Astrocyte (in vitro differentiated cells and primary cell): ENCODE measurements around the gene IGFN1. TPM values are rescaled to one million over a fixed set of nuclear protein-coding genes. Genes with fewer than 3 reads are reported as not detected.

Experiments
- DNase-seq: peaks from one replicate; pipeline ENCODE4 v3.0.0-alpha.2; 2010; ENCODE audit warnings: low read depth
- FAIRE-seq: peaks from 2 replicates; lab custom pipeline; 2011; peaks lifted over from hg19 to GRCh38; lab: Jason Lieb, UNC
- H2AFZ ChIP-seq: 2 replicates; pipeline ENCODE4 v1.6.0; 2012; ENCODE audit warnings: low read depth, low read length, inconsistent platforms
- H3K27ac ChIP-seq: 2 replicates; pipeline ENCODE4 v1.5.1; 2011; ENCODE audit warnings: low read depth, low read length, inconsistent platforms
- H3K27me3 ChIP-seq: 2 replicates; pipeline ENCODE4 v1.6.0; 2011; ENCODE audit warnings: low read length, inconsistent platforms; ENCODE audit not compliant: insufficient read depth
- H3K36me3 ChIP-seq: 2 replicates; pipeline ENCODE4 v1.5.1; 2011; ENCODE audit warnings: low read length, inconsistent platforms; ENCODE audit not compliant: insufficient read depth
- H3K4me1 ChIP-seq: 2 replicates; pipeline ENCODE4 v1.5.1; 2011; ENCODE audit warnings: low read length, inconsistent platforms; ENCODE audit not compliant: insufficient read depth
- H3K4me2 ChIP-seq: 2 replicates; pipeline ENCODE4 v1.6.0; 2012; ENCODE audit warnings: low read length, inconsistent platforms
- H3K4me3 ChIP-seq: 2 replicates; pipeline ENCODE4 v1.5.1; 2011; ENCODE audit warnings: low read depth, mild to moderate bottlenecking, low read length, inconsistent platforms; ENCODE audit not compliant: insufficient read depth
- H3K79me2 ChIP-seq: 2 replicates; pipeline ENCODE4 v1.6.0; 2012; ENCODE audit warnings: mild to moderate bottlenecking, low read length, inconsistent platforms; ENCODE audit not compliant: insufficient read depth
- H3K9ac ChIP-seq: 2 replicates; pipeline ENCODE4 v1.6.0; 2012; ENCODE audit warnings: mild to moderate bottlenecking, low read length, inconsistent platforms
- H3K9me3 ChIP-seq: 2 replicates; pipeline ENCODE4 v1.5.1; 2012; ENCODE audit warnings: low read depth, mild to moderate bottlenecking, low read length, inconsistent platforms; ENCODE audit not compliant: insufficient read depth
- H4K20me1 ChIP-seq: 2 replicates; pipeline ENCODE4 v1.6.0; 2012; ENCODE audit warnings: low read length, inconsistent platforms; ENCODE audit not compliant: insufficient read depth
- H3K27ac Mint-ChIP-seq: one replicate; pipeline ENCODE4 v1.8.0; 2021; ENCODE audit warnings: mild to moderate bottlenecking, mixed read lengths; ENCODE audit not compliant: unreplicated experiment
- H3K27me3 Mint-ChIP-seq: one replicate; pipeline ENCODE4 v1.8.0; 2021; ENCODE audit warnings: low read depth, mixed read lengths; ENCODE audit not compliant: unreplicated experiment
- H3K36me3 Mint-ChIP-seq: one replicate; pipeline ENCODE4 v1.8.0; 2021; ENCODE audit warnings: low read depth, mixed read lengths; ENCODE audit not compliant: unreplicated experiment
- H3K4me1 Mint-ChIP-seq: one replicate; pipeline ENCODE4 v1.8.0; 2021; ENCODE audit warnings: low read depth, mixed read lengths; ENCODE audit not compliant: unreplicated experiment
- H3K4me3 Mint-ChIP-seq: one replicate; pipeline ENCODE4 v1.8.0; 2021; ENCODE audit warnings: mild to moderate bottlenecking, moderate library complexity, mixed read lengths; ENCODE audit not compliant: unreplicated experiment
- H3K9me3 Mint-ChIP-seq: one replicate; pipeline ENCODE4 v1.8.0; 2021; ENCODE audit warnings: mild to moderate bottlenecking, mixed read lengths; ENCODE audit not compliant: unreplicated experiment
- CTCF ChIP-seq: IDR thresholded peaks from 2 replicates; pipeline ENCODE4 v1.5.1; 2011; ENCODE audit warnings: low read depth, mild to moderate bottlenecking, inconsistent platforms, low read length, moderate library complexity; ENCODE audit not compliant: insufficient read depth
- EZH2 ChIP-seq: IDR thresholded peaks from 2 replicates; pipeline ENCODE4 v1.6.1; 2012; ENCODE audit warnings: mild to moderate bottlenecking, low read length, inconsistent platforms; ENCODE audit not compliant: insufficient read depth
- total RNA-seq: library from RNA; stranded (reverse); gene quantifications from 2 replicates; pipeline ENCODE4 v1.2.1, GENCODE V29; 2021

IGFN1 gene
- total RNA-seq, 1 donor from 2014 or later, result 0.02 TPM

GRCh38 chr1:201269900-201270410 lies 79.3 kb downstream of the IGFN1 start:
- TF ChIP-seq EZH2, result no peak
- TF ChIP-seq CTCF, result no peak
- no peaks in the 10 kb centered on the region for H3K36me3 ChIP-seq
- H3K9ac ChIP-seq, result no peak overlapping the region
- H3K4me2 ChIP-seq, result no peak overlapping the region
- Mint-ChIP-seq H3K36me3 (no peaks in the 10 kb centered on the region), H3K9me3 (peaks cover 2% of the 10 kb centered on the region), H3K27ac (peak overlapping the region; percentile 15), H3K27me3 (peaks cover 12% of the 10 kb centered on the region), H3K4me3 (no peak overlapping the region), H3K4me1 (peaks cover 32% of the 10 kb centered on the region)
- no peaks in the 10 kb centered on the region for H3K79me2 ChIP-seq
- H3K4me3 ChIP-seq, result no peak overlapping the region
- no peaks in the 10 kb centered on the region for H3K9me3 ChIP-seq
- no peak overlapping the region for H3K27ac ChIP-seq
- H2AFZ ChIP-seq, result no peak overlapping the region
- H4K20me1 ChIP-seq, result no peaks in the 10 kb centered on the region
- H3K4me1 ChIP-seq, result peaks cover 40% of the 10 kb centered on the region
- DNase-seq (no peak), FAIRE-seq (no peak)
- H3K27me3 ChIP-seq, result no peaks in the 10 kb centered on the region

- Histone ChIP-seq H3K4me1 (peaks cover 44% of the 10 kb centered on the region), H3K4me2 (no peak overlapping the region), H4K20me1 (no peaks in the 10 kb centered on the region), H2AFZ (no peak overlapping the region), H3K36me3 (no peaks in the 10 kb centered on the region), H3K79me2 (no peaks in the 10 kb centered on the region), H3K4me3 (no peak overlapping the region), H3K27ac (no peak overlapping the region), H3K9me3 (no peaks in the 10 kb centered on the region), H3K9ac (no peak overlapping the region), H3K27me3 (no peaks in the 10 kb centered on the region)
- H3K36me3 Mint-ChIP-seq, result no peaks in the 10 kb centered on the region
- peaks cover 2% of the 10 kb centered on the region for H3K9me3 Mint-ChIP-seq
- FAIRE-seq, result no peak
- H3K4me3 Mint-ChIP-seq, result no peak overlapping the region
- TF ChIP-seq EZH2 (no peak), CTCF (no peak)
- H3K27ac Mint-ChIP-seq, result no peak overlapping the region
- DNase-seq, result no peak
- H3K27me3 Mint-ChIP-seq, result peaks cover 12% of the 10 kb centered on the region
- peaks cover 32% of the 10 kb centered on the region for H3K4me1 Mint-ChIP-seq
These were observed 80.2 kb downstream of the IGFN1 start for GRCh38 chr1:201270616-201271390.

- Histone ChIP-seq H3K27ac (no peak overlapping the region), H3K4me2 (no peak overlapping the region), H3K4me1 (peaks cover 30% of the 10 kb centered on the region), H3K36me3 (no peaks in the 10 kb centered on the region), H4K20me1 (no peaks in the 10 kb centered on the region), H3K9me3 (no peaks in the 10 kb centered on the region), H3K79me2 (no peaks in the 10 kb centered on the region), H3K4me3 (no peak overlapping the region), H2AFZ (no peak overlapping the region), H3K27me3 (no peaks in the 10 kb centered on the region), H3K9ac (no peak overlapping the region)
- H3K9me3 Mint-ChIP-seq, result peaks cover 2% of the 10 kb centered on the region
- DNase-seq, result no peak
- no peak for TF ChIP-seq EZH2
- no peak for TF ChIP-seq CTCF
- no peak overlapping the region for H3K4me3 Mint-ChIP-seq
- H3K36me3 Mint-ChIP-seq, result no peaks in the 10 kb centered on the region
- no peak overlapping the region for H3K27ac Mint-ChIP-seq
- FAIRE-seq, result no peak
- peaks cover 20% of the 10 kb centered on the region for H3K27me3 Mint-ChIP-seq
- H3K4me1 Mint-ChIP-seq, result peaks cover 18% of the 10 kb centered on the region
These were observed 82.2 kb downstream of the IGFN1 start for GRCh38 chr1:201272799-201273198.
